GM23338 (cell line): ENCODE measurements around the gene CRADD. TPM values are rescaled to one million over a fixed set of nuclear protein-coding genes. Genes with fewer than 3 reads are reported as not detected.

Experiments
- ATAC-seq: fragments of 200-7000 bp; cut with Tn5 transposase; 3 replicates; pipeline ENCODE4 v1.9.1; 2020
- DNase-seq: peaks from one replicate; pipeline ENCODE4 v3.0.0-alpha.2; 2015; ENCODE audit warnings: low spot score
- H2AFZ ChIP-seq: fragments of 200-600 bp; sonication (generic); 2 replicates; pipeline ENCODE4 v1.8.0; 2016; ENCODE audit warnings: antibody characterized with exemption, mild to moderate bottlenecking, moderate library complexity
- H3F3A ChIP-seq: fragments of 200-600 bp; sonication (generic); replicated peaks from 2 replicates; pipeline ENCODE4 v1.8.0; 2017; ENCODE audit warnings: antibody characterized with exemption, mixed run types, low read depth
- H3K27ac ChIP-seq: fragments of 200-600 bp; sonication (generic); 2 replicates; pipeline ENCODE4 v1.6.1; 2016; ENCODE audit warnings: low read depth
- H3K27me3 ChIP-seq: fragments of 200-600 bp; sonication (generic); 2 replicates; pipeline ENCODE4 v1.8.0; 2016; ENCODE audit warnings: mild to moderate bottlenecking, mixed run types, moderate library complexity; ENCODE audit not compliant: insufficient read depth
- H3K36me3 ChIP-seq: fragments of 200-600 bp; sonication (generic); 2 replicates; pipeline ENCODE4 v1.8.0; 2016; ENCODE audit warnings: mild to moderate bottlenecking; ENCODE audit not compliant: insufficient read depth
- H3K4me1 ChIP-seq: fragments of 200-600 bp; sonication (generic); 2 replicates; pipeline ENCODE4 v1.8.0; 2016; ENCODE audit warnings: mild to moderate bottlenecking, moderate library complexity; ENCODE audit not compliant: insufficient read depth
- H3K4me2 ChIP-seq: fragments of 200-600 bp; sonication (generic); 2 replicates; pipeline ENCODE4 v1.7.1; 2017; ENCODE audit warnings: mixed run types
- H3K4me3 ChIP-seq: fragments of 200-600 bp; sonication (generic); 2 replicates; pipeline ENCODE4 v1.6.1; 2016; ENCODE audit warnings: mixed run types
- H3K79me2 ChIP-seq: fragments of 200-600 bp; sonication (generic); replicated peaks from 2 replicates; pipeline ENCODE4 v1.8.0; 2017; ENCODE audit warnings: mild to moderate bottlenecking; ENCODE audit not compliant: insufficient read depth
- H3K9me2 ChIP-seq: fragments of 200-600 bp; sonication (generic); 2 replicates; pipeline ENCODE4 v1.8.0; 2017; ENCODE audit not compliant: insufficient read depth
- H4K20me1 ChIP-seq: fragments of 200-600 bp; sonication (generic); replicated peaks from 2 replicates; pipeline ENCODE4 v1.8.0; 2017; ENCODE audit warnings: mild to moderate bottlenecking; ENCODE audit not compliant: insufficient read depth
- H3K27ac Mint-ChIP-seq: 2 replicates; pipeline ENCODE4 v1.8.0; 2020; ENCODE audit warnings: inconsistent platforms, mild to moderate bottlenecking, moderate library complexity, mixed read lengths
- H3K27me3 Mint-ChIP-seq: 3 replicates; pipeline ENCODE4 v1.8.0; 2022; ENCODE audit warnings: low read depth, mild to moderate bottlenecking, moderate library complexity, mixed read lengths, inconsistent platforms; ENCODE audit not compliant: insufficient read depth, poor library complexity
- H3K36me3 Mint-ChIP-seq: 3 replicates; pipeline ENCODE4 v1.8.0; 2021; ENCODE audit warnings: low read depth, mild to moderate bottlenecking, inconsistent platforms, moderate library complexity, mixed read lengths
- H3K4me1 Mint-ChIP-seq: 3 replicates; pipeline ENCODE4 v1.8.0; 2020; ENCODE audit warnings: mild to moderate bottlenecking, inconsistent platforms, mixed read lengths
- H3K4me3 Mint-ChIP-seq: 3 replicates; pipeline ENCODE4 v1.8.0; 2021; ENCODE audit warnings: moderate library complexity, mild to moderate bottlenecking, inconsistent platforms, mixed read lengths
- H3K9me3 Mint-ChIP-seq: 3 replicates; pipeline ENCODE4 v1.8.0; 2020; ENCODE audit warnings: moderate library complexity, mild to moderate bottlenecking, inconsistent platforms, mixed read lengths
- CREB1 ChIP-seq: fragments of 250-450 bp; sonication (Bioruptor Pico); IDR thresholded peaks from 2 replicates; pipeline ENCODE4 v1.5.0; 2020; ENCODE audit warnings: low read depth, mild to moderate bottlenecking, moderate library complexity
- CTCF ChIP-seq, 2 experiments: fragments of 200-600 bp in 1 of 2; sonication (generic) in 1 of 2; conservative IDR thresholded peaks; 2 replicates each; pipeline versions ENCODE4 v1.5.1 to v1.6.1; 2016 to 2017; ENCODE audit warnings: antibody characterized with exemption in 2 of 2, low read depth in 2 of 2, mild to moderate bottlenecking in 2 of 2, moderate library complexity in 1 of 2
- NANOG ChIP-seq: IDR thresholded peaks from 2 replicates; pipeline ENCODE4 v1.6.1; 2016; ENCODE audit warnings: antibody characterized with exemption, borderline replicate concordance
- POLR2AphosphoS5 ChIP-seq: IDR thresholded peaks from 2 replicates; pipeline ENCODE4 v1.6.1; 2016; ENCODE audit warnings: antibody characterized with exemption, low read depth
- ZNF331 ChIP-seq: fragments of 250-450 bp; sonication (Bioruptor Pico); IDR thresholded peaks from 2 replicates; pipeline ENCODE4 v1.5.0; 2020; ENCODE audit warnings: low read depth, mild to moderate bottlenecking, moderate library complexity
- polyA plus RNA-seq: library from polyadenylated mRNA; unstranded; fragments of >200 nt; fragmentation: Nextera tagmentation; extraction: Ambion mirVana; gene quantifications from 2 replicates; pipeline ENCODE4 v1.2.1, GENCODE V29; 2016
- total RNA-seq: library from RNA; depleted of rRNA; stranded (reverse); fragments of >200 nt; shearing (Covaris generic); gene quantifications from 2 replicates; pipeline ENCODE4 v1.2.3, GENCODE V29; 2014
- TF ChIP-seq, protein P1 (sequence below): IDR thresholded peaks from 2 replicates; pipeline ENCODE4 v1.6.1; 2016; ENCODE audit warnings: antibody characterized with exemption
- TF ChIP-seq, protein P2 (sequence below): fragments of 250-450 bp; sonication (Bioruptor Pico); IDR thresholded peaks from 2 replicates; pipeline ENCODE4 v1.5.0; 2020; ENCODE audit warnings: mild to moderate bottlenecking, moderate library complexity

CRADD gene
- total and polyA plus RNA-seq, 2 experiments from 2014 or later: 6.3 to 27.9 TPM

GRCh38 chr12:93824514-93825500, 147.6 kb downstream of the CRADD start:
- Mint-ChIP-seq H3K36me3 (no peaks in the 10 kb centered on the region), H3K4me3 (no peak overlapping the region), H3K4me1 (peaks cover 12% of the 10 kb centered on the region), H3K27me3 (no peaks in the 10 kb centered on the region), H3K27ac (no peak overlapping the region), H3K9me3 (no peaks in the 10 kb centered on the region)
- peaks cover 4% of the 10 kb centered on the region; the same call in 1 of the 2 replicates for H3K27me3 ChIP-seq
- peak; percentile 81 for DNase-seq
- no peak for TF ChIP-seq ZNF331 (CRISPR knock-in tag)
- TF ChIP-seq NANOG: peak; percentile 87; the same call in 1 of the 2 replicates
- no peaks in the 10 kb centered on the region for H3K79me2 ChIP-seq
- H3K27ac ChIP-seq: no peak overlapping the region
- peaks cover 19% of the 10 kb centered on the region for H3K4me1 ChIP-seq
- H4K20me1 ChIP-seq: no peaks in the 10 kb centered on the region
- H3K4me3 ChIP-seq: 0 out of 2 replicates have a peak overlapping the region, but pooled peaks have one; percentile 1
- no peaks in the 10 kb centered on the region for H3F3A ChIP-seq
- no peak overlapping the region for H2AFZ ChIP-seq
- H3K4me2 ChIP-seq: peak overlapping the region; percentile 52
- ATAC-seq: peak; percentile 91
- H3K36me3 ChIP-seq: no peaks in the 10 kb centered on the region
- peaks cover 4% of the 10 kb centered on the region for H3K9me2 ChIP-seq

GRCh38 chr12:93825501-93825888, 148.3 kb downstream of the CRADD start:
- H3K4me3 Mint-ChIP-seq: no peak overlapping the region
- Histone ChIP-seq H3K27ac (no peak overlapping the region), H3K36me3 (no peaks in the 10 kb centered on the region), H2AFZ (no peak overlapping the region), H3K79me2 (no peaks in the 10 kb centered on the region), H3K27me3 (peaks cover 4% of the 10 kb centered on the region; the same call in 1 of the 2 replicates), H3K4me1 (peaks cover 19% of the 10 kb centered on the region), H4K20me1 (no peaks in the 10 kb centered on the region), H3K4me2 (0 out of 2 replicates have a peak overlapping the region, but pooled peaks have one; percentile 13), H3K9me2 (peaks cover 4% of the 10 kb centered on the region), H3K4me3 (no peak overlapping the region), H3F3A (no peaks in the 10 kb centered on the region)
- H3K27me3 Mint-ChIP-seq: no peaks in the 10 kb centered on the region
- DNase-seq: peak; percentile 35
- peak; percentile 63 for ATAC-seq
- no peaks in the 10 kb centered on the region for H3K9me3 Mint-ChIP-seq
- H3K36me3 Mint-ChIP-seq: no peaks in the 10 kb centered on the region
- no peak overlapping the region for H3K27ac Mint-ChIP-seq
- peaks cover 12% of the 10 kb centered on the region for H3K4me1 Mint-ChIP-seq
- peak; percentile 24 to 54; a peak in 3 of 4 replicates for TF ChIP-seq CTCF (conservative IDR thresholded peaks at IDR 0.05; ENCODE audit: low read depth in 2 of 2)
- TF ChIP-seq, protein P1, sequence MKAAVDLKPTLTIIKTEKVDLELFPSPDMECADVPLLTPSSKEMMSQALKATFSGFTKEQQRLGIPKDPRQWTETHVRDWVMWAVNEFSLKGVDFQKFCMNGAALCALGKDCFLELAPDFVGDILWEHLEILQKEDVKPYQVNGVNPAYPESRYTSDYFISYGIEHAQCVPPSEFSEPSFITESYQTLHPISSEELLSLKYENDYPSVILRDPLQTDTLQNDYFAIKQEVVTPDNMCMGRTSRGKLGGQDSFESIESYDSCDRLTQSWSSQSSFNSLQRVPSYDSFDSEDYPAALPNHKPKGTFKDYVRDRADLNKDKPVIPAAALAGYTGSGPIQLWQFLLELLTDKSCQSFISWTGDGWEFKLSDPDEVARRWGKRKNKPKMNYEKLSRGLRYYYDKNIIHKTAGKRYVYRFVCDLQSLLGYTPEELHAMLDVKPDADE: no peak
- no peak for TF ChIP-seq CREB1 (CRISPR knock-in tag)
- TF ChIP-seq, protein P2, sequence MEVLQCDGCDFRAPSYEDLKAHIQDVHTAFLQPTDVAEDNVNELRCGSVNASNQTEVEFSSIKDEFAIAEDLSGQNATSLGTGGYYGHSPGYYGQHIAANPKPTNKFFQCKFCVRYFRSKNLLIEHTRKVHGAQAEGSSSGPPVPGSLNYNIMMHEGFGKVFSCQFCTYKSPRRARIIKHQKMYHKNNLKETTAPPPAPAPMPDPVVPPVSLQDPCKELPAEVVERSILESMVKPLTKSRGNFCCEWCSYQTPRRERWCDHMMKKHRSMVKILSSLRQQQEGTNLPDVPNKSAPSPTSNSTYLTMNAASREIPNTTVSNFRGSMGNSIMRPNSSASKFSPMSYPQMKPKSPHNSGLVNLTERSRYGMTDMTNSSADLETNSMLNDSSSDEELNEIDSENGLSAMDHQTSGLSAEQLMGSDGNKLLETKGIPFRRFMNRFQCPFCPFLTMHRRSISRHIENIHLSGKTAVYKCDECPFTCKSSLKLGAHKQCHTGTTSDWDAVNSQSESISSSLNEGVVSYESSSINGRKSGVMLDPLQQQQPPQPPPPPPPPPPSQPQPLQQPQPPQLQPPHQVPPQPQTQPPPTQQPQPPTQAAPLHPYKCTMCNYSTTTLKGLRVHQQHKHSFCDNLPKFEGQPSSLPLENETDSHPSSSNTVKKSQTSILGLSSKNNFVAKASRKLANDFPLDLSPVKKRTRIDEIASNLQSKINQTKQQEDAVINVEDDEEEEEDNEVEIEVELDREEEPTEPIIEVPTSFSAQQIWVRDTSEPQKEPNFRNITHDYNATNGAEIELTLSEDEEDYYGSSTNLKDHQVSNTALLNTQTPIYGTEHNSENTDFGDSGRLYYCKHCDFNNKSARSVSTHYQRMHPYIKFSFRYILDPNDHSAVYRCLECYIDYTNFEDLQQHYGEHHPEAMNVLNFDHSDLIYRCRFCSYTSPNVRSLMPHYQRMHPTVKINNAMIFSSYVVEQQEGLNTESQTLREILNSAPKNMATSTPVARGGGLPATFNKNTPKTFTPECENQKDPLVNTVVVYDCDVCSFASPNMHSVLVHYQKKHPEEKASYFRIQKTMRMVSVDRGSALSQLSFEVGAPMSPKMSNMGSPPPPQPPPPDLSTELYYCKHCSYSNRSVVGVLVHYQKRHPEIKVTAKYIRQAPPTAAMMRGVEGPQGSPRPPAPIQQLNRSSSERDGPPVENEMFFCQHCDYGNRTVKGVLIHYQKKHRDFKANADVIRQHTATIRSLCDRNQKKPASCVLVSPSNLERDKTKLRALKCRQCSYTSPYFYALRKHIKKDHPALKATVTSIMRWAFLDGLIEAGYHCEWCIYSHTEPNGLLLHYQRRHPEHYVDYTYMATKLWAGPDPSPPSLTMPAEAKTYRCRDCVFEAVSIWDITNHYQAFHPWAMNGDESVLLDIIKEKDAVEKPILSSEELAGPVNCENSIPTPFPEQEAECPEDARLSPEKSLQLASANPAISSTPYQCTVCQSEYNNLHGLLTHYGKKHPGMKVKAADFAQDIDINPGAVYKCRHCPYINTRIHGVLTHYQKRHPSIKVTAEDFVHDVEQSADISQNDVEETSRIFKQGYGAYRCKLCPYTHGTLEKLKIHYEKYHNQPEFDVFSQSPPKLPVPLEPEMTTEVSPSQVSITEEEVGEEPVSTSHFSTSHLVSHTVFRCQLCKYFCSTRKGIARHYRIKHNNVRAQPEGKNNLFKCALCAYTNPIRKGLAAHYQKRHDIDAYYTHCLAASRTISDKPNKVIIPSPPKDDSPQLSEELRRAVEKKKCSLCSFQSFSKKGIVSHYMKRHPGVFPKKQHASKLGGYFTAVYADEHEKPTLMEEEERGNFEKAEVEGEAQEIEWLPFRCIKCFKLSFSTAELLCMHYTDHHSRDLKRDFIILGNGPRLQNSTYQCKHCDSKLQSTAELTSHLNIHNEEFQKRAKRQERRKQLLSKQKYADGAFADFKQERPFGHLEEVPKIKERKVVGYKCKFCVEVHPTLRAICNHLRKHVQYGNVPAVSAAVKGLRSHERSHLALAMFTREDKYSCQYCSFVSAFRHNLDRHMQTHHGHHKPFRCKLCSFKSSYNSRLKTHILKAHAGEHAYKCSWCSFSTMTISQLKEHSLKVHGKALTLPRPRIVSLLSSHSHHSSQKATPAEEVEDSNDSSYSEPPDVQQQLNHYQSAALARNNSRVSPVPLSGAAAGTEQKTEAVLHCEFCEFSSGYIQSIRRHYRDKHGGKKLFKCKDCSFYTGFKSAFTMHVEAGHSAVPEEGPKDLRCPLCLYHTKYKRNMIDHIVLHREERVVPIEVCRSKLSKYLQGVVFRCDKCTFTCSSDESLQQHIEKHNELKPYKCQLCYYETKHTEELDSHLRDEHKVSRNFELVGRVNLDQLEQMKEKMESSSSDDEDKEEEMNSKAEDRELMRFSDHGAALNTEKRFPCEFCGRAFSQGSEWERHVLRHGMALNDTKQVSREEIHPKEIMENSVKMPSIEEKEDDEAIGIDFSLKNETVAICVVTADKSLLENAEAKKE (CRISPR knock-in tag): no peak
- TF ChIP-seq POLR2AphosphoS5: no peak
- no peak for TF ChIP-seq NANOG
